ENCODE measurements around the gene CSMD2.

- no peak for TF ChIP-seq EP300 (IDR thresholded peaks at IDR 0.05; ENCODE audit: low read depth)
- TF ChIP-seq POLR2A (IDR thresholded peaks at IDR 0.05) = no peak
- no peak for TF ChIP-seq CTCF (IDR thresholded peaks at IDR 0.05)
Observed at GRCh38 chr1:33971018-33971710, 193.9 kb downstream of the CSMD2 start.

All from transverse colon (tissue), 3 donors.